C4-2B (cell line): ENCODE data around the gene POU2AF1.

Source experiments
- H3K27ac ChIP-seq: fragments of 450-650 bp; 2 replicates; pipeline ENCODE4 v1.5.1; 2017
- ZFX ChIP-seq: fragments of 450-650 bp; IDR thresholded peaks from 2 replicates; pipeline ENCODE4 v1.6.1; 2017
- TF ChIP-seq, protein P1 (sequence below): fragments of 450-650 bp; conservative IDR thresholded peaks from 2 replicates; pipeline ENCODE4 v1.5.1; 2017; ENCODE audit warnings: mild to moderate bottlenecking

The POU2AF1 gene

DNA sequence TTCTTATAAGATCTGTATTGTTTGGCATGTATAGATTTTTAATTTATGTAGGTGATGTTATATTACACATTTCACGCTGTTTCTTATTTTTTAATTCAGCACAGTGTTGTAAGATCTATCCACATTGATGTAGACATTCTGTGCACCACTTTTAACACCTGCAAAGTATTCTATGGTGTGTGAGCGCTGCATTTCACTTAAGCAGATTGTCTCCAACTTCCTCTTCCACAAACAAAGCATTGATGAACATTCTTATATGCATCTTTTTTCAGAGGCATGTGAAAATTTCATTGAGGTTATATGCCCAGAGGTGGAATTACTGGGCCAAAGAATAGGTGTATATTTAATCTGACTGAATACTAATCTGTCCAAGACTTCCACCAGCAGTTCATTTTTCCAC lies 3.4 kb upstream of the POU2AF1 start:
- TF ChIP-seq, protein P1, sequence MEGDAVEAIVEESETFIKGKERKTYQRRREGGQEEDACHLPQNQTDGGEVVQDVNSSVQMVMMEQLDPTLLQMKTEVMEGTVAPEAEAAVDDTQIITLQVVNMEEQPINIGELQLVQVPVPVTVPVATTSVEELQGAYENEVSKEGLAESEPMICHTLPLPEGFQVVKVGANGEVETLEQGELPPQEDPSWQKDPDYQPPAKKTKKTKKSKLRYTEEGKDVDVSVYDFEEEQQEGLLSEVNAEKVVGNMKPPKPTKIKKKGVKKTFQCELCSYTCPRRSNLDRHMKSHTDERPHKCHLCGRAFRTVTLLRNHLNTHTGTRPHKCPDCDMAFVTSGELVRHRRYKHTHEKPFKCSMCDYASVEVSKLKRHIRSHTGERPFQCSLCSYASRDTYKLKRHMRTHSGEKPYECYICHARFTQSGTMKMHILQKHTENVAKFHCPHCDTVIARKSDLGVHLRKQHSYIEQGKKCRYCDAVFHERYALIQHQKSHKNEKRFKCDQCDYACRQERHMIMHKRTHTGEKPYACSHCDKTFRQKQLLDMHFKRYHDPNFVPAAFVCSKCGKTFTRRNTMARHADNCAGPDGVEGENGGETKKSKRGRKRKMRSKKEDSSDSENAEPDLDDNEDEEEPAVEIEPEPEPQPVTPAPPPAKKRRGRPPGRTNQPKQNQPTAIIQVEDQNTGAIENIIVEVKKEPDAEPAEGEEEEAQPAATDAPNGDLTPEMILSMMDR: no peak
- no peak overlapping the region for H3K27ac ChIP-seq

DNA sequence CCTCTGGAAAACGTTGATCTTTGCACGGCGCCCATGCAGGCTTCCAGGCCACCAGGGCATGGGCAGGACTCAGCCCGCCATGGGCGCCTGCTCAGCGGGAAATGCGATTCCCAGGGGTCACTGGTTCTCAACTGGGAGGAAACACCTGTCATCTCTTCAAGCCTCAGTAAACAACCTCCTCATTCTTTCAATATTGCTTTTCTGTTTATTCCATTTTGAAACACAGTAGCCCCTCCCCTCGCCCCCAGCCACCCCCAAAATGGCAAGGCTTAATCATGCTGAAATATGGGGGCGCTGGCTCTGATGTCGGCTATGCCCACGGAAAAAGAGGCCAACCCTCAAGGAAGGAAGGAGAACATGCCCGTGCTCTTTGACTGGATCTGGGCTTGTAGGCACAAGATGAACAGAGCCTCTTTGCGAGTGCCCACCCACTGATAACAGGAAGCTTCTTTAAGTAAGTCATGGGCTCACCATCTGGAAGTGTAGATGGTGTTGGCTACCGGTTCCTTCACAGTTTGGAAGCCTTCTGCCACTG lies 594 bp upstream of the POU2AF1 start:
- H3K27ac ChIP-seq: no peak overlapping the region

DNA sequence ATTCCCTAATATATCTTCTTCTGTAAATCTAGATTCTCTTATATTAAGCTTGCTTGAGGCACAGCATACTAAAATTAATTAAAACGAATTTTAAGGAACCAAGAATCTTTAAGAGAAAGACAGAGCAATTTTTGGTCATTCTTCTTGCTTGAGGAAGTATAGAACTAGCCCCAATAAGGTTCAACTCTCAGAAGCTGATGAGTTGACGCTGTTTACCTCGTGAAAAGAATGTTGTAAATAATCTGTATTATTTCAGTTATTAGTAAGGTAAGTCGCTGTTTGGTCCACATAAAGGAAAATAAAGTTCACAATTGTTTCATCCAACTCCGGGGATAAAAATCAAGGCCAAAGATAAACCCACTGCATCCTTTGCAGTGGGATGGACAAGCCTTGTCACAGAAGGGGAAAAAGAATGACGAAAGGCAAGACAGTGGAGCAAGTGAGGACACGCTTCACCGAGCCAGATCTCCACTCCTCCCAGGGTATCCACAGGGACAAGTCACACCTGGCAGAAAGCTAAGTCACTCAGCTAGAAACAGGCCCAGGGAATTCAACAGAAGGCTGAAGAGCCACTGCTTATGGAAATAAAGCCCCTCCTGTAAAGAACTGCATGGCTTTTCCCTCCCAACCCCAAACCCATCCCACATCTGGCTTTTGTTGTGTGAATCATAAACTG lies 752 bp downstream of the POU2AF1 start:
- H3K27ac ChIP-seq: no peak overlapping the region
- TF ChIP-seq ZFX: no peak
- TF ChIP-seq, protein P1: no peak

More for the DNA sequence above, 594 bp upstream of the POU2AF1 start:
- TF ChIP-seq, protein P1: no peak

DNA sequence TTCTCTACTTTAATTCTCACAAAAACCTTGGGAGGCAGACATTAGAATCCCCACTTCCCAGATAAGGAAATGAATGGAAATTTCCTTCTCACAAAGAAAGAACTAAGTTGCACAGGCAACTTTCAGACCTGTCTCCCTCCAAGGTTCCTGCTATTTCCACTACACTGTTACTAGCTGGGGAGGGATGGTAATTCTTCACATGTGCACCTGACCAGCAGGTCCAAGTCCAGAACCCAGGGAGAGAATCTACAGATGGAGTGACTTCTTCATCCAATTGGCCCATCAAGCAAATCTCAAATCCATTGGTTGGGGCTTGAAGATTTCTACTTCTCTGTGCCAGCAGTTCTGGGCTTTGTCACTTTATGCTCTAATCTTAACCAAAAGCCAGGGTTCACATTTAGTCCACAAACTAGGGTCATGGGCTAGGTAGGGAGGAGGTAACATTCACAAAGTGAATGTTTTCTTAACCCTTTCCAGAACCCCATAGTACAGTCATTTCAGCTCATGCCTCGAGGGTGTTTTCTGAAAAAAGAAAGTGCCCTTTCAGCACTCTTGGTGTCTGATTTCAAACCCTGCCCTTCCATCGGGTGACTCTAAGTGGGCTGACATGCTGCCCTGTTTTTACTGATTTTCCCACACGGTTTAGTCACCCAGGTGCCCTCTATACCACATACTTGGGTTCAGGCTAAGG lies 2.7 kb downstream of the POU2AF1 start:
- no peak overlapping the region for H3K27ac ChIP-seq
- TF ChIP-seq, protein P1: no peak
- TF ChIP-seq ZFX: no peak

DNA sequence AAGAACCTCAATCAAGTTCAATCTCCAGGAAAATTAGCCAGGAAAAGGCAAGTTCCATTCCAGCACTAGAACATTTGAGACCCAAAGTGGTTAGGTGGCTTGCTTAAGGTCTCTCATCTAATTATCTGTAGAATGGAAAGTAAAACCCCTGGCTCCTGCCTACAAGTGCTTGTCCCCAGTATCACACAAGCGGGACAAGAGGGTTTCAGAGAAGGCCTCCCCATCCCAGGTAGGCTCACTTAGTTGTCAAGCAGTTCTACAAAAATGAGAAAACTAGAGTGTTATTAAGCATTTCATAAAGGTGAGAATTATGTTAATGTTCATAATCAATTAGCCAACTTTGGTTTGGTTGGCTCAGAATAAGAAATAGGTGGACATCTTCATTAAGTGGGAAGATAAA lies 5.5 kb downstream of the POU2AF1 start:
- TF ChIP-seq, protein P1: no peak
- no peak overlapping the region for H3K27ac ChIP-seq

DNA sequence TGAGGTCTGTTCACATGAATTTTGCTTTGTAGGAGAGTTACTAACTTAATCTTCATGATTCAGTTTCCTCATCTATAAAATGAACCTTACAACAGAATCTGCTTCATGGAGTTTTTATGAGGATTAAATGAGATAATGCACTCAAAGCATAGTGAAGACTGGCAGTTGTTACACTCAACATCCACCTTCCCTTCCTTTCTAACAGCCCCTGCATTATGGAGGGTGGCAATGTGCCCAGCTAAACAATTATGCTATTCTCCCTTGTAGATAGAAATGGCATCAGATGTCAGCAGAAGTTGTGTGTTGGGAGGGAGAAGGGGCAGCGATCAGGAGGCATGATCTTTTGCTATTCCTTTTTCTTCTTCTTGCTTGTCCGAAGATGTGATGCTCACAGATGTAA lies 6.5 kb downstream of the POU2AF1 start:
- TF ChIP-seq, protein P1: no peak
- no peak for TF ChIP-seq ZFX
- no peak overlapping the region for H3K27ac ChIP-seq

DNA sequence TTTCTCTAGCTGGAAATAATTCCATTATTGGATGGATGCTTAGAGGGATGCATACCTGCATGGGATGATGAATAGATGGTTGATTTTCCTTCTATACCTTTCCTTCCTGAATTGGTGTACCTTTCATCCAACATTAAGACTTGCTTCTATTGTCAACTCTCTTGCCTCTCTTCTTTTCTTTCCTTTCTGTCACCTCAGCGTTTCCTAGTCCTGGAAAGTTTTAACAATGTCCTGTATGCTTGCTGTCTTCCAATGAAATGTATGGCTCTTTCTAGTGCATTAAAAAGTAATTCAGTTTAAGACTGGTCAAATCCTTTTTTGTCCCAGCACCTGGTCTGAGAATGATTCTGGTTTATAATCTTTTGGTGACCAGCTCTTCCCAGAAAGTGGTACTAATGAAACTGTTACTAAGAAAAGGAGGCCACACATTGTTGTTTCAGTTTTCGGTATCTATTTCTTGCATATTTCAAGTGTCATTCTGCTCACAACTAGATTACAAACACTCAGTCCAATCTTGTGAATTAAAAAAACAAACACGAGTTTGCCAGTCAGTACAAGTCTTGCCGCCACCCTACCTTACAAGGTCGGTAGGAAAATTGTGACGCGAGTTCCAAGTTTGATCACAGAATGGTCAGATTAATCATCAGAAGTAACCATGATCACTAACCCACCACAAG lies 8.0 kb downstream of the POU2AF1 start:
- H3K27ac ChIP-seq: no peak overlapping the region
- TF ChIP-seq ZFX: no peak
- TF ChIP-seq, protein P1: no peak
